ENCODE data around the gene PAFAH1B2.

GRCh38 chr11:117144477-117145392, 648 bp downstream of the PAFAH1B2 start:
- TF ChIP-seq CTCF (conservative IDR thresholded peaks at IDR 0.05; ENCODE audit: low read depth in 2 of 2) (no peak), JUNB (IDR thresholded peaks at IDR 0.05; ENCODE audit: unreplicated experiment) (no peak), ZNF114 (CRISPR knock-in tag; IDR thresholded peaks at IDR 0.05) (no peak), EZH2phosphoT487 (IDR thresholded peaks at IDR 0.05; ENCODE audit: unreplicated experiment) (no peak), EZH2 (IDR thresholded peaks at IDR 0.05; ENCODE audit: low read depth, unreplicated experiment) (no peak), CREB1 (CRISPR knock-in tag; IDR thresholded peaks at IDR 0.05; ENCODE audit: low read depth) (no peak), REST (IDR thresholded peaks at IDR 0.05; ENCODE audit: unreplicated experiment) (no peak)

Measured in GM23338 (cell line).